H1 (cell line): Measurements from ENCODE around the gene ZNF521. TPM values are rescaled to one million over a fixed set of nuclear protein-coding genes. Genes with fewer than 3 reads are reported as not detected.

Experiments used
- CHD1 ChIP-seq: IDR thresholded peaks from 2 replicates; pipeline ENCODE4 v1.6.1; 2012; ENCODE audit warnings: low read depth, low read length, improper control_type of control experiment
- POLR2A ChIP-seq, 2 experiments: IDR thresholded peaks; 1 replicate in 1 of 2; 2 replicates in 1 of 2; pipeline ENCODE4 v1.6.1; 2011; ENCODE audit warnings: low read depth in 2 of 2, low read length in 2 of 2, mild to moderate bottlenecking in 2 of 2; ENCODE audit errors: control extremely low read depth in 1 of 2
- POLR2AphosphoS5 ChIP-seq: IDR thresholded peaks from 2 replicates; pipeline ENCODE4 v1.6.1; 2011; ENCODE audit warnings: low read depth, low read length
- SIN3A ChIP-seq, 2 experiments: IDR thresholded peaks in 1 of 2; conservative IDR thresholded peaks in 1 of 2; 2 replicates each; pipeline ENCODE4 v1.6.1; 2011 to 2012; ENCODE audit warnings: low read length in 2 of 2, improper control_type of control experiment in 1 of 2, low read depth in 1 of 2, mild to moderate bottlenecking in 1 of 2
- polyA plus RNA-seq, 7 experiments: library from polyadenylated mRNA; depleted of rRNA in 3 of 7; stranded (reverse) in 5 of 7; unstranded in 2 of 7; fragments of >200 nt in 5 of 7; fragments of 200-250 nt in 2 of 7; gene quantifications; 1 replicate in 5 of 7; 2 replicates in 1 of 7; 4 replicates in 1 of 7; pipeline versions ENCODE4 v1.2.1 to v1.2.3, GENCODE V29; 2011 to 2013; ENCODE audit warnings: missing spikeins in 2 of 7, mixed read lengths in 2 of 7
- total RNA-seq: library from RNA; stranded (reverse); fragmentation: NEBNext Ultra II Directional; extraction: Animal tissue kit (Norgen Biotek cat#: 25700); gene quantifications from 2 replicates; pipeline ENCODE4 v1.2.1, GENCODE V29; 2021
- TF ChIP-seq, protein P1 (sequence below): fragments of 300-600 bp; sonication (generic); IDR thresholded peaks from 2 replicates; pipeline ENCODE4 v1.7.1; 2012; ENCODE audit warnings: low read length, moderate library complexity, mild to moderate bottlenecking, inconsistent platforms; ENCODE audit not compliant: insufficient replicate concordance
- TF ChIP-seq, protein P2 (sequence below): IDR thresholded peaks from 2 replicates; pipeline ENCODE4 v1.6.1; 2012; ENCODE audit warnings: low read length, inconsistent platforms

Gene ZNF521
- total and polyA plus RNA-seq, 2 of the 8 experiments (the other 6 are each of a cell fraction or from before 2014, with no cell fraction given), result 9.5 to 15.8 TPM

DNA sequence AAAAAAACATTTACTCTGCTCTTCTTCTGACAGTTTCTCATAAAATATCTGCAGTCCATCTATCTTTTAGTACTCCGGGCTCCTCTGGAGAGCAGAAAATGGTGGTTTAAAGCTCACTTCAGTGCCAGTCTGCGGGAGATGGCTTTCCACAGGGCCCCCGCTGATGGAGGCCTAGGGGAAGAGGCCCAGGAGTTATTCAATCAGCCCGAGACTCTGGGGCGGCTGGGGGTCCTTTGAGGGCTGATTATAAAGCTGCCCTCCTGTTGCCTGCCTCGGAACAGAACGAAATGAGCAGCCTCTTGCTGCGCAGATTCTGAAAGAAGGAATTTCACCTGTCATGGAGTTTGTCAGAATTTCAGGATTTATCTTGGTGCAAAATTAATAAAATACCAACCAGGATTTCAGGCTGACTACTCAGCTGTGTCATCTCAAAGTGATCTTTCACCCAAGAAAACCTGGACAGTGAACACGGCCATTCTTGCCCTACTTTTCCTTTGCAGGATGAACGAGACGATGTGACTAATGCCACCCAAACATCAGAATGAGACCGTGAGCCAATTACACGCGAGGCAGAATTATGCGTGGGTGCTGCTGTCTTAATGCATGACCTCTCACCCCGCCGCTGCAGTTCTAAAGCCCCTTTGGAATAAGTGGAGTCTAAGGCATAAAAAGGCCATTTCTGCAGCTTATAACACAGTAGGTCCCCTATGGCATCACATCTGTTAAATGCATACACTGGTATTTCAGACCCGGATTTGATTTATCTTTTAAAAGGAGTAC lies 273.8 kb downstream of the ZNF521 start (continued):
- TF ChIP-seq, protein P1, sequence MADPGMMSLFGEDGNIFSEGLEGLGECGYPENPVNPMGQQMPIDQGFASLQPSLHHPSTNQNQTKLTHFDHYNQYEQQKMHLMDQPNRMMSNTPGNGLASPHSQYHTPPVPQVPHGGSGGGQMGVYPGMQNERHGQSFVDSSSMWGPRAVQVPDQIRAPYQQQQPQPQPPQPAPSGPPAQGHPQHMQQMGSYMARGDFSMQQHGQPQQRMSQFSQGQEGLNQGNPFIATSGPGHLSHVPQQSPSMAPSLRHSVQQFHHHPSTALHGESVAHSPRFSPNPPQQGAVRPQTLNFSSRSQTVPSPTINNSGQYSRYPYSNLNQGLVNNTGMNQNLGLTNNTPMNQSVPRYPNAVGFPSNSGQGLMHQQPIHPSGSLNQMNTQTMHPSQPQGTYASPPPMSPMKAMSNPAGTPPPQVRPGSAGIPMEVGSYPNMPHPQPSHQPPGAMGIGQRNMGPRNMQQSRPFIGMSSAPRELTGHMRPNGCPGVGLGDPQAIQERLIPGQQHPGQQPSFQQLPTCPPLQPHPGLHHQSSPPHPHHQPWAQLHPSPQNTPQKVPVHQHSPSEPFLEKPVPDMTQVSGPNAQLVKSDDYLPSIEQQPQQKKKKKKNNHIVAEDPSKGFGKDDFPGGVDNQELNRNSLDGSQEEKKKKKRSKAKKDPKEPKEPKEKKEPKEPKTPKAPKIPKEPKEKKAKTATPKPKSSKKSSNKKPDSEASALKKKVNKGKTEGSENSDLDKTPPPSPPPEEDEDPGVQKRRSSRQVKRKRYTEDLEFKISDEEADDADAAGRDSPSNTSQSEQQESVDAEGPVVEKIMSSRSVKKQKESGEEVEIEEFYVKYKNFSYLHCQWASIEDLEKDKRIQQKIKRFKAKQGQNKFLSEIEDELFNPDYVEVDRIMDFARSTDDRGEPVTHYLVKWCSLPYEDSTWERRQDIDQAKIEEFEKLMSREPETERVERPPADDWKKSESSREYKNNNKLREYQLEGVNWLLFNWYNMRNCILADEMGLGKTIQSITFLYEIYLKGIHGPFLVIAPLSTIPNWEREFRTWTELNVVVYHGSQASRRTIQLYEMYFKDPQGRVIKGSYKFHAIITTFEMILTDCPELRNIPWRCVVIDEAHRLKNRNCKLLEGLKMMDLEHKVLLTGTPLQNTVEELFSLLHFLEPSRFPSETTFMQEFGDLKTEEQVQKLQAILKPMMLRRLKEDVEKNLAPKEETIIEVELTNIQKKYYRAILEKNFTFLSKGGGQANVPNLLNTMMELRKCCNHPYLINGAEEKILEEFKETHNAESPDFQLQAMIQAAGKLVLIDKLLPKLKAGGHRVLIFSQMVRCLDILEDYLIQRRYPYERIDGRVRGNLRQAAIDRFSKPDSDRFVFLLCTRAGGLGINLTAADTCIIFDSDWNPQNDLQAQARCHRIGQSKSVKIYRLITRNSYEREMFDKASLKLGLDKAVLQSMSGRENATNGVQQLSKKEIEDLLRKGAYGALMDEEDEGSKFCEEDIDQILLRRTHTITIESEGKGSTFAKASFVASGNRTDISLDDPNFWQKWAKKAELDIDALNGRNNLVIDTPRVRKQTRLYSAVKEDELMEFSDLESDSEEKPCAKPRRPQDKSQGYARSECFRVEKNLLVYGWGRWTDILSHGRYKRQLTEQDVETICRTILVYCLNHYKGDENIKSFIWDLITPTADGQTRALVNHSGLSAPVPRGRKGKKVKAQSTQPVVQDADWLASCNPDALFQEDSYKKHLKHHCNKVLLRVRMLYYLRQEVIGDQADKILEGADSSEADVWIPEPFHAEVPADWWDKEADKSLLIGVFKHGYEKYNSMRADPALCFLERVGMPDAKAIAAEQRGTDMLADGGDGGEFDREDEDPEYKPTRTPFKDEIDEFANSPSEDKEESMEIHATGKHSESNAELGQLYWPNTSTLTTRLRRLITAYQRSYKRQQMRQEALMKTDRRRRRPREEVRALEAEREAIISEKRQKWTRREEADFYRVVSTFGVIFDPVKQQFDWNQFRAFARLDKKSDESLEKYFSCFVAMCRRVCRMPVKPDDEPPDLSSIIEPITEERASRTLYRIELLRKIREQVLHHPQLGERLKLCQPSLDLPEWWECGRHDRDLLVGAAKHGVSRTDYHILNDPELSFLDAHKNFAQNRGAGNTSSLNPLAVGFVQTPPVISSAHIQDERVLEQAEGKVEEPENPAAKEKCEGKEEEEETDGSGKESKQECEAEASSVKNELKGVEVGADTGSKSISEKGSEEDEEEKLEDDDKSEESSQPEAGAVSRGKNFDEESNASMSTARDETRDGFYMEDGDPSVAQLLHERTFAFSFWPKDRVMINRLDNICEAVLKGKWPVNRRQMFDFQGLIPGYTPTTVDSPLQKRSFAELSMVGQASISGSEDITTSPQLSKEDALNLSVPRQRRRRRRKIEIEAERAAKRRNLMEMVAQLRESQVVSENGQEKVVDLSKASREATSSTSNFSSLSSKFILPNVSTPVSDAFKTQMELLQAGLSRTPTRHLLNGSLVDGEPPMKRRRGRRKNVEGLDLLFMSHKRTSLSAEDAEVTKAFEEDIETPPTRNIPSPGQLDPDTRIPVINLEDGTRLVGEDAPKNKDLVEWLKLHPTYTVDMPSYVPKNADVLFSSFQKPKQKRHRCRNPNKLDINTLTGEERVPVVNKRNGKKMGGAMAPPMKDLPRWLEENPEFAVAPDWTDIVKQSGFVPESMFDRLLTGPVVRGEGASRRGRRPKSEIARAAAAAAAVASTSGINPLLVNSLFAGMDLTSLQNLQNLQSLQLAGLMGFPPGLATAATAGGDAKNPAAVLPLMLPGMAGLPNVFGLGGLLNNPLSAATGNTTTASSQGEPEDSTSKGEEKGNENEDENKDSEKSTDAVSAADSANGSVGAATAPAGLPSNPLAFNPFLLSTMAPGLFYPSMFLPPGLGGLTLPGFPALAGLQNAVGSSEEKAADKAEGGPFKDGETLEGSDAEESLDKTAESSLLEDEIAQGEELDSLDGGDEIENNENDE, result no peak
- TF ChIP-seq SIN3A (conservative IDR thresholded peaks at IDR 0.05 in 1 of 2, IDR thresholded peaks at IDR 0.05 in 1 of 2; ENCODE audit: low read depth in 1 of 2, low read length in 2 of 2), result no peak
- TF ChIP-seq, protein P2, sequence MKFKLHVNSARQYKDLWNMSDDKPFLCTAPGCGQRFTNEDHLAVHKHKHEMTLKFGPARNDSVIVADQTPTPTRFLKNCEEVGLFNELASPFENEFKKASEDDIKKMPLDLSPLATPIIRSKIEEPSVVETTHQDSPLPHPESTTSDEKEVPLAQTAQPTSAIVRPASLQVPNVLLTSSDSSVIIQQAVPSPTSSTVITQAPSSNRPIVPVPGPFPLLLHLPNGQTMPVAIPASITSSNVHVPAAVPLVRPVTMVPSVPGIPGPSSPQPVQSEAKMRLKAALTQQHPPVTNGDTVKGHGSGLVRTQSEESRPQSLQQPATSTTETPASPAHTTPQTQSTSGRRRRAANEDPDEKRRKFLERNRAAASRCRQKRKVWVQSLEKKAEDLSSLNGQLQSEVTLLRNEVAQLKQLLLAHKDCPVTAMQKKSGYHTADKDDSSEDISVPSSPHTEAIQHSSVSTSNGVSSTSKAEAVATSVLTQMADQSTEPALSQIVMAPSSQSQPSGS, result no peak
- no peak for TF ChIP-seq POLR2AphosphoS5
- TF ChIP-seq CHD1, result no peak
- TF ChIP-seq POLR2A (IDR thresholded peaks at IDR 0.05; ENCODE audit: control extremely low read depth in 1 of 2, low read depth in 2 of 2, low read length in 2 of 2), result no peak
- TF ChIP-seq, all 59 proteins: peak for 0
